HepG2 (cell line): ENCODE data around the gene FBXW12. TPM values are rescaled to one million over a fixed set of nuclear protein-coding genes. Genes with fewer than 3 reads are reported as not detected.

ENCODE experiments used
- BRF2 ChIP-seq: sonication (generic); formaldehyde crosslinking; IDR thresholded peaks from 2 replicates; pipeline ENCODE4 v1.8.1; 2022; ENCODE audit warnings: mild to moderate bottlenecking, missing genetic modification reagents
- KDM3A ChIP-seq: IDR thresholded peaks from 2 replicates; pipeline ENCODE4 v1.6.1; 2018; ENCODE audit warnings: low read depth, missing compliant biosample characterization
- KLF16 ChIP-seq, 2 experiments: sonication (generic) in 1 of 2; formaldehyde crosslinking in 1 of 2; IDR thresholded peaks; 2 replicates each; pipeline versions ENCODE4 v1.6.1 to v1.8.0; 2016 to 2023; ENCODE audit warnings: missing genetic modification reagents in 2 of 2, missing compliant biosample characterization in 1 of 2
- MAFF ChIP-seq: IDR thresholded peaks from 2 replicates; pipeline ENCODE4 v1.6.1; 2011; ENCODE audit warnings: low read depth, low read length, improper control_type of control experiment
- MBD4 ChIP-seq: IDR thresholded peaks from 2 replicates; pipeline ENCODE4 v1.6.1; 2012; ENCODE audit warnings: low read length, inconsistent platforms, borderline replicate concordance
- SRSF9 ChIP-seq: fragments of 200-400 bp; formaldehyde crosslinking; IDR thresholded peaks from 2 replicates; pipeline ENCODE4 v1.6.1; 2018; ENCODE audit warnings: borderline replicate concordance, mild to moderate bottlenecking, low read depth, low read length; ENCODE audit not compliant: insufficient read depth, poor library complexity, severe bottlenecking
- TBP ChIP-seq: sonication (generic); formaldehyde crosslinking; IDR thresholded peaks from 2 replicates; pipeline ENCODE4 v1.5.0; 2020; ENCODE audit warnings: missing genetic modification reagents
- ZHX2 ChIP-seq, 2 experiments: sonication (generic) in 1 of 2; formaldehyde crosslinking in 1 of 2; IDR thresholded peaks; 2 replicates each; pipeline versions ENCODE4 v1.6.1 to v1.9.0; 2014 to 2022; ENCODE audit warnings: antibody characterized with exemption in 1 of 2, borderline replicate concordance in 1 of 2, inconsistent platforms in 1 of 2, low read depth in 1 of 2, missing genetic modification reagents in 1 of 2
- ZNF431 ChIP-seq: sonication (generic); formaldehyde crosslinking; IDR thresholded peaks from 2 replicates; pipeline ENCODE4 v1.9.0; 2022; ENCODE audit warnings: missing genetic modification reagents, low read depth, mild to moderate bottlenecking, borderline replicate concordance
- ZNF543 ChIP-seq: sonication (generic); formaldehyde crosslinking; IDR thresholded peaks from 2 replicates; pipeline ENCODE4 v1.4.0; 2020; ENCODE audit warnings: mild to moderate bottlenecking, missing genetic modification reagents
- ZNF761 ChIP-seq: sonication (generic); formaldehyde crosslinking; conservative IDR thresholded peaks from 2 replicates; pipeline ENCODE4 v1.4.0; 2020; ENCODE audit warnings: mild to moderate bottlenecking, missing genetic modification reagents
- ZNF770 ChIP-seq: sonication (generic); formaldehyde crosslinking; IDR thresholded peaks from 2 replicates; pipeline ENCODE4 v1.5.0; 2020; ENCODE audit warnings: mild to moderate bottlenecking, missing genetic modification reagents
- polyA plus RNA-seq, 8 experiments: library from polyadenylated mRNA; depleted of rRNA in 3 of 8; stranded (reverse) in 7 of 8; unstranded in 1 of 8; fragments of >200 nt; fragmentation: Illumina TruSeq in 4 of 8; extraction: Trizol in 4 of 8; gene quantifications; 2 replicates each; pipeline versions ENCODE4 v1.2.1 to v1.2.3, GENCODE V29; 2011 to 2016; ENCODE audit warnings: low read depth in 4 of 8, missing spikeins in 1 of 8, mixed read lengths in 1 of 8; ENCODE audit not compliant: insufficient read depth in 1 of 8
- total RNA-seq, 5 experiments: library from RNA; depleted of rRNA; stranded (reverse); fragments of >200 nt; fragmentation: Illumina TruSeq; extraction: Trizol; gene quantifications; 2 replicates each; pipeline ENCODE4 v1.2.3, GENCODE V29; 2016; ENCODE audit warnings: low read depth in 1 of 5
- TF ChIP-seq, protein P1 (sequence below): sonication (generic); formaldehyde crosslinking; IDR thresholded peaks from 2 replicates; pipeline ENCODE4 v1.5.1; 2020; ENCODE audit warnings: missing genetic modification reagents, mild to moderate bottlenecking, borderline replicate concordance
- TF ChIP-seq, protein P2 (sequence below): sonication (generic); formaldehyde crosslinking; IDR thresholded peaks from 2 replicates; pipeline ENCODE4 v1.4.0; 2020; ENCODE audit warnings: mild to moderate bottlenecking, missing genetic modification reagents

The FBXW12 gene
- total and polyA plus RNA-seq, 2 of the 13 experiments (the other 11 are each of a cell fraction or from before 2014, with no cell fraction given), result not detected

DNA sequence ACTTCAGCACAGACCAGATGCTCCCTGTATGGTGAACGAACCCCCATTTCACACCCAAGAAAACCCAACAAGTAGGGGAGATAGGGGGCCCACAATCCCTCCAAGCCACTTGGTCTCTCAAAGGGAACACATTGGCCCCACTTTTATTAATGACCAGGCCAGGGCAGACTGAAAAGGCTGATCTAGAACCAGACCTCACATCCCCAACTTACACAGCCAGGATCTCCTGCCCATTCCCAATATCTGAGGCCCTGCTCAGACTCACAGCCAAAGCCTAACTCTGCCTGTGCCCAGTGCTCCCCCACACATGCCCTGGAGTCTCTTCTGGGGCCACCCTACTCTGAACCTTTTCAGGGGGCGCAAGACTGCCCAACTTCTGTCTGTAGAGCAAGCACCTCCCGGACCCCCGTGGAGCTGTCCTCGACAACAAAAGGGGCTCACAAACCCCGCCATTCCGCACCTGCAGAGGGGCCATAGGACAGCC, 56.1 kb downstream of the FBXW12 start (continued):
- no peak for TF ChIP-seq ZHX2 (IDR thresholded peaks at IDR 0.05; ENCODE audit: low read depth)
- TF ChIP-seq ZHX2 (CRISPR knock-in tag; IDR thresholded peaks at IDR 0.05; ENCODE audit: borderline replicate concordance), result no peak
- TF ChIP-seq, protein P1, sequence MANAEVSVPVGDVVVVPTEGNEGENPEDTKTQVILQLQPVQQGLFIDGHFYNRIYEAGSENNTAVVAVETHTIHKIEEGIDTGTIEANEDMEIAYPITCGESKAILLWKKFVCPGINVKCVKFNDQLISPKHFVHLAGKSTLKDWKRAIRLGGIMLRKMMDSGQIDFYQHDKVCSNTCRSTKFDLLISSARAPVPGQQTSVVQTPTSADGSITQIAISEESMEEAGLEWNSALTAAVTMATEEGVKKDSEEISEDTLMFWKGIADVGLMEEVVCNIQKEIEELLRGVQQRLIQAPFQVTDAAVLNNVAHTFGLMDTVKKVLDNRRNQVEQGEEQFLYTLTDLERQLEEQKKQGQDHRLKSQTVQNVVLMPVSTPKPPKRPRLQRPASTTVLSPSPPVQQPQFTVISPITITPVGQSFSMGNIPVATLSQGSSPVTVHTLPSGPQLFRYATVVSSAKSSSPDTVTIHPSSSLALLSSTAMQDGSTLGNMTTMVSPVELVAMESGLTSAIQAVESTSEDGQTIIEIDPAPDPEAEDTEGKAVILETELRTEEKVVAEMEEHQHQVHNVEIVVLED (CRISPR knock-in tag), result no peak
- TF ChIP-seq BRF2 (CRISPR knock-in tag), result no peak
- no peak for TF ChIP-seq MBD4
- TF ChIP-seq MAFF, result no peak
- no peak for TF ChIP-seq ZNF770 (CRISPR knock-in tag)
- TF ChIP-seq ZNF431 (CRISPR knock-in tag), result 0 out of 2 replicates have a peak, but pooled peaks have one; percentile 3
- no peak for TF ChIP-seq TBP
- TF ChIP-seq ZNF761 (CRISPR knock-in tag), result no peak
- TF ChIP-seq, protein P2, sequence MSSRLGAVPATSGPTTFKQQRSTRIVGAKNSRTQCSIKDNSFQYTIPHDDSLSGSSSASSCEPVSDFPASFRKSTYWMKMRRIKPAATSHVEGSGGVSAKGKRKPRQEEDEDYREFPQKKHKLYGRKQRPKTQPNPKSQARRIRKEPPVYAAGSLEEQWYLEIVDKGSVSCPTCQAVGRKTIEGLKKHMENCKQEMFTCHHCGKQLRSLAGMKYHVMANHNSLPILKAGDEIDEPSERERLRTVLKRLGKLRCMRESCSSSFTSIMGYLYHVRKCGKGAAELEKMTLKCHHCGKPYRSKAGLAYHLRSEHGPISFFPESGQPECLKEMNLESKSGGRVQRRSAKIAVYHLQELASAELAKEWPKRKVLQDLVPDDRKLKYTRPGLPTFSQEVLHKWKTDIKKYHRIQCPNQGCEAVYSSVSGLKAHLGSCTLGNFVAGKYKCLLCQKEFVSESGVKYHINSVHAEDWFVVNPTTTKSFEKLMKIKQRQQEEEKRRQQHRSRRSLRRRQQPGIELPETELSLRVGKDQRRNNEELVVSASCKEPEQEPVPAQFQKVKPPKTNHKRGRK (CRISPR knock-in tag), result no peak
- no peak for TF ChIP-seq KLF16 (CRISPR knock-in tag; IDR thresholded peaks at IDR 0.05)
- no peak for TF ChIP-seq SRSF9
- no peak for TF ChIP-seq KDM3A
- TF ChIP-seq ZNF543 (CRISPR knock-in tag), result no peak
